Astrocyte of the spinal cord (primary cell): ENCODE data around the gene INSYN2B.

Experiments
- DNase-seq: peaks from one replicate; pipeline ENCODE4 v3.0.0; 2011; ENCODE audit warnings: low read depth, low spot score
- H3K4me3 ChIP-seq: 2 replicates; pipeline ENCODE4 v1.5.1; 2011; ENCODE audit warnings: low read depth, mild to moderate bottlenecking, low read length, moderate library complexity
- in situ Hi-C: cut with HindIII; loops from 2 replicates; pipeline ENCODE4 v1.10.0; 2017; ENCODE audit warnings: low sequenced_read_pairs
- TF ChIP-seq, protein P1 (sequence below): IDR thresholded peaks from 2 replicates; pipeline ENCODE4 v1.5.1; 2012; ENCODE audit warnings: low read depth, mild to moderate bottlenecking, low read length, inconsistent platforms

INSYN2B gene

DNA sequence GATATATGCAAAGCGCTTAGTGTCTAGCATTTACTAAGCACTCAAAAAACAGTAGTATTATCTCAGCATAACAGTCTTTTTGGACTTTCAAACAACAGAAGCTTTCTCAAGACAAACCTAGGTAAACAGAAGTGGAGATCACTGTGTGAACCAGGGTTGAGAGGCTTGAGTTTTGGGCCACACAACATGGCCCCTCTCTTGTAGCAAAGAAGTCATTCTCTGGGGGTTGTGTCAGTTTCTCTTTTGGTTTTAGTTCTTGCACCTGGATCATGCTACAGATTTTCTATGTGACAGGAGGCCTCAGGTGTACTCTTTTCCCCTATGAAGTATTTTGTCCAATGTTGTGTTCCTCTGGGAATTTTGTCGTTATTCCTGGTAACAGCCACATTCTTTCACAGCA is 30.0 kb downstream of the INSYN2B start:
- no peak for DNase-seq
- TF ChIP-seq, protein P1, sequence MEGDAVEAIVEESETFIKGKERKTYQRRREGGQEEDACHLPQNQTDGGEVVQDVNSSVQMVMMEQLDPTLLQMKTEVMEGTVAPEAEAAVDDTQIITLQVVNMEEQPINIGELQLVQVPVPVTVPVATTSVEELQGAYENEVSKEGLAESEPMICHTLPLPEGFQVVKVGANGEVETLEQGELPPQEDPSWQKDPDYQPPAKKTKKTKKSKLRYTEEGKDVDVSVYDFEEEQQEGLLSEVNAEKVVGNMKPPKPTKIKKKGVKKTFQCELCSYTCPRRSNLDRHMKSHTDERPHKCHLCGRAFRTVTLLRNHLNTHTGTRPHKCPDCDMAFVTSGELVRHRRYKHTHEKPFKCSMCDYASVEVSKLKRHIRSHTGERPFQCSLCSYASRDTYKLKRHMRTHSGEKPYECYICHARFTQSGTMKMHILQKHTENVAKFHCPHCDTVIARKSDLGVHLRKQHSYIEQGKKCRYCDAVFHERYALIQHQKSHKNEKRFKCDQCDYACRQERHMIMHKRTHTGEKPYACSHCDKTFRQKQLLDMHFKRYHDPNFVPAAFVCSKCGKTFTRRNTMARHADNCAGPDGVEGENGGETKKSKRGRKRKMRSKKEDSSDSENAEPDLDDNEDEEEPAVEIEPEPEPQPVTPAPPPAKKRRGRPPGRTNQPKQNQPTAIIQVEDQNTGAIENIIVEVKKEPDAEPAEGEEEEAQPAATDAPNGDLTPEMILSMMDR, result no peak
- in situ Hi-C loops, result no loop called here
- H3K4me3 ChIP-seq, result no peak overlapping the region

DNA sequence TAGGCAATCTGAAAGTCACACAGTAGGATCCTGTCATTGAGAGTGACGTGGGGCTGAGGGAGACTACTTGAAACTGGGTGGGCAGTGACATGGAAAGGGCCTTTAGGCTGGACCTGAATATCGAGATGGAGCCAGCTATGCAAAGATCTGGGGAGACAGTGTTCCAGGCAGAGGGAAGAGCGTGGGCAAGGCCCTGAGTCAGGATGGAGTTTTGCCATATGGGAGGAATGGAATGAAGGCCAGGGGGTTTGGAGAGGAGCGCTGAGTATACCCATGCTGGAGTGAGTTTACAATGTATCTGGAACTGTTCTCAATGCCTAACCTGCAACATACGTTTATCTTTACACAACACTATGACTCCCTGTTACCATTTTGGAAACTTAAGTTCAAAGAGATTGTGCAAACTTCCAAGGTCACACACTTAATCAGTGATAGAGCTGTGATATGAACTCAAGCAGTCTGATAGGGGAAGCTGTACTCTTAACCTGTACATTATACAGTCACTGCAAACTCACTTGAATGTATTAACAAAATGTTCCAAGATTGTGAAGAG is 33.5 kb downstream of the INSYN2B start:
- H3K4me3 ChIP-seq, result no peak overlapping the region
- TF ChIP-seq, protein P1, result no peak
- no peak for DNase-seq
- in situ Hi-C loops, result no loop called here

DNA sequence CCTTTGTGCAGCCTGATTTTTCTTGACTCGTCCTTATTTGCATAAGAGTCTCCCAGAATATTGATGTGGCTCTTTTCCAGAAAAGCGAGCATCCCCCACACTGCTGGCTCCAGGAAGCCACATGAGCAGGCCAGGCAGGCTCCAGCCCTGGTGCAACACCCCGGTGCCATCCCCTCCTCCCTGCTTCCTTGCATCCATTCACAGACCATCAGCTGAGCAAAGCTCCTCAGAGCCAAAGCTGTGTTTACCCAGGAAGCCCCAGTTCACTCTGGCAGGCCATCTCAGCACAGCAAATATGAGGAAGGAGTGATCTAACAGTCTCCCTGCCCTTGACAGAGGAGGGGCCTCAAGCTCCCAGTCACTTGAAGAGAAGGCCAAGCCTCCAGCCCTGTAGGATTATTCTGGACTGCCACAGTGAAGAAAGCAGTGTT is 34.4 kb downstream of the INSYN2B start:
- TF ChIP-seq, protein P1, result no peak
- no peak overlapping the region for H3K4me3 ChIP-seq
- peak; percentile 89 for DNase-seq
- in situ Hi-C loops, result no loop called here

DNA sequence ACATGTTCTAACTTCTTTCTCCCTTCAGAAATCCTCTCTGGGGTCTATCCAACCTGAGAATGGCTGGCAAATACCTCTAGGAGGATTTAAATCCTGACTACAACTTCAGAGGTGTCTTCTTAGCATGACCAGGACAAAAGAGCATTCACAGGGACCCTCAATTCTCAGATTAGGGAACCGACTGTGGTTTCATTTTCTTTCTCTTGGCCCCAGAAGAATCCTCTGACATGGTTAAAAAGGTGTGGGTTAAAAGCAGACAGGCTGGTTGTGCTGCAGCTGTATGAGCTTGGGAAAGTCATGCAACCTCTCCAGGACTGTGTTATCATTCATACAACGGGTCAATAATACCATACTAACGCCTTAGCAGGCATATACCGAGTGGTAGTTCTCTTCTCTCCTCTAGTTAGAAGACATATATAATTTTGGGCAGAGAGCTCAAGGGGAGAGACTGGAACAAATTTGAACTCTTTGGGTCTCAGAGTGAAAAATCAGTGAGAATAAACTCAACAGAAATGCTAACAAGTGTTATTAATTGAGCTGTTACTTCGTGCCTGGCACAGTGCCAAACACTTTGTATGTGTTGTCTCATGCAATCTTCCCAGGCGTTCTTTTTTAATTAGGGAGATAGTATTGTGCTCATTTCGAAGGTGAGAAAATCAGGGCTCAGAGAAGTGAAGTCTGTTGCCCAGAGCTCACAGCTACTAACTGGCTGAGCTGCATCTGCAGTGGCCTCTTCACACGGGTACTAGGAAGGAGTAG is 35.2 kb downstream of the INSYN2B start:
- TF ChIP-seq, protein P1, result no peak
- in situ Hi-C loops, result no loop called here
- DNase-seq, result no peak
- no peak overlapping the region for H3K4me3 ChIP-seq

DNA sequence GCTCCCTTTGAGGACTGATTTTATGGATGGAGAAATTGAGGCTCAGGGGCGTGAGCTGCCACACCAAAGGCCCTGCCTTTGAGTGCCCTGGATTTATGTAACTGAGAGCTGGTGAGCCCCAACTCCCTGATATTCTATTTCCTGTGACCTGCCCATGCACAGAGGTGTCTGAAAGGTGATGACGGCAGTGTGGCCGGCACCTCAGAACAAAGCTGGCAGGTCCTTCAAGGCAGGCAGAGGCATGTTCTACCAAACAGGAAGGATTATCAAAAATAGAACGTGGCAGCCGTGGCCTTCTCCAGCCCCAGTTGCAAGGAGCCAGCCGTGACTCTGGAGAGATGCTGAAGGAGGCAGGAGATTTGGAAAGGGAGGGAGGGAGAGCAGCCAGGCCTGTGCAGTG is 36.2 kb downstream of the INSYN2B start:
- TF ChIP-seq, protein P1, result no peak
- no peak overlapping the region for H3K4me3 ChIP-seq
- in situ Hi-C loops, result no loop called here
- no peak for DNase-seq

DNA sequence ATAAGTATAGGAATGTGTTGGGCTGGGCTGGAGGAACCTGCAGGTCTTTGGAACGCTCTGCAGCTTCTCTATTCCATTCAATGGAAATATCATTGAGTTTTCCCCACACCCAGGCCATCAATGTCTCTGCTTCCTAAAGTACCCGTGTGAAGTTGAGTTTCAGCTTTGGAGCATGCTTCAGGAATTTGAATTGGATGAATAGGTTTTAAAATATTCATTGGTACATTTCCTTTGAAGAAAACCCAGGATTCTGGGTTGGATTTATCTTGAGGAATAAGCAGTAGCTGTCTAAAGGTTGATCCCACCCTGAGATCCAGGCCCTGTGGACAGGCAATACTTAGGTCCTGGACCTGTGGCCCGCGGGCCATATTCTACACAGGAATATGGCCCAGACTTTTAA is 37.3 kb downstream of the INSYN2B start:
- TF ChIP-seq, protein P1, result no peak
- no peak for DNase-seq
- in situ Hi-C loops, result no loop called here
- no peak overlapping the region for H3K4me3 ChIP-seq
